ENCODE data around the gene SMYD3. TPM values are rescaled to one million over a fixed set of nuclear protein-coding genes. Genes with fewer than 3 reads are reported as not detected.

Gene SMYD3
- total and polyA plus RNA-seq, 2 of the 4 experiments (the other 2 are of a cell fraction), result 26.5 to 37.6 TPM

- Histone ChIP-seq H3K4me3 (ENCODE audit: insufficient read depth, low read depth, low read length) (no peak overlapping the region), H2AK9ac (replicated peaks; ENCODE audit: low read depth, low read length, poor library complexity) (no peak overlapping the region), H3K4ac (ENCODE audit: low read depth, low read length) (peak overlapping the region; percentile 45; the same call in 1 of the 2 replicates), H3K23ac (ENCODE audit: low read depth, low read length) (no peak overlapping the region), H3K18ac (ENCODE audit: low read depth, low read length) (peak overlapping the region; percentile 90), H4K8ac (ENCODE audit: low read depth in 2 of 2, low read length in 2 of 2) (peak overlapping the region in 1 of 2 experiments; percentile 20; a peak in 1 of 4 replicates), H3K9me3 (ENCODE audit: control insufficient read depth, insufficient read depth, low read length) (no peaks in the 10 kb centered on the region), H3K79me1 (ENCODE audit: low read depth in 1 of 2, low read length in 2 of 2) (no peaks in the 10 kb centered on the region), H3K4me1 (ENCODE audit: control insufficient read depth, insufficient read depth, low read length) (peaks cover 13% of the 10 kb centered on the region), H3K14ac (replicated peaks; ENCODE audit: low read depth, low read length) (no peak overlapping the region), H4K5ac (ENCODE audit: low read depth, low read length) (0 out of 2 replicates have a peak overlapping the region, but pooled peaks have one; percentile 73), H3K36me3 (ENCODE audit: control insufficient read depth, insufficient read depth, low read length) (no peaks in the 10 kb centered on the region), H3K9ac (ENCODE audit: low read depth, low read length) (no peak overlapping the region), H2BK15ac (ENCODE audit: low read depth, low read length) (no peak overlapping the region), H3K9me1 (ENCODE audit: insufficient read depth, low read length) (peaks cover 4% of the 10 kb centered on the region; the same call in 1 of the 2 replicates), H3K27me3 (ENCODE audit: control insufficient read depth, insufficient read depth, low read length) (no peaks in the 10 kb centered on the region), H3K56ac (ENCODE audit: extremely low read depth, insufficient read depth, low read length) (no peak overlapping the region), H2BK120ac (ENCODE audit: low read depth, low read length) (peak overlapping the region; percentile 55; the same call in 1 of the 2 replicates), H3K27ac (ENCODE audit: insufficient read depth, low read length) (no peak overlapping the region), H4K91ac (ENCODE audit: insufficient read depth, low read depth, low read length) (no peak overlapping the region), H2AK5ac (ENCODE audit: low read depth, low read length) (no peak overlapping the region), H2BK20ac (ENCODE audit: low read depth, low read length) (peak overlapping the region; percentile 33), H2BK5ac (ENCODE audit: low read depth, low read length, poor library complexity, severe bottlenecking) (no peak overlapping the region), H3K4me2 (ENCODE audit: low read depth, low read length) (no peak overlapping the region), H4K20me1 (ENCODE audit: insufficient read depth, low read length) (no peaks in the 10 kb centered on the region), H2AFZ (replicated peaks; ENCODE audit: low read length, poor library complexity) (no peak overlapping the region)
- DNase-seq (no peak), ATAC-seq (ENCODE audit: low read depth) (no peak)
- in situ Hi-C loops (cut with MboI; ENCODE audit: low sequenced_read_pairs), result no loop called here
- TF ChIP-seq RAD21 (IDR thresholded peaks at IDR 0.05; ENCODE audit: low read length), result no peak
- no peak for TF ChIP-seq RCOR1 (IDR thresholded peaks at IDR 0.05; ENCODE audit: insufficient replicate concordance, low read length)
- TF ChIP-seq MXI1 (IDR thresholded peaks at IDR 0.05; ENCODE audit: borderline replicate concordance, low read depth, low read length), result no peak
- TF ChIP-seq CHD1 (IDR thresholded peaks at IDR 0.05; ENCODE audit: low read depth, low read length), result no peak
- no peak for TF ChIP-seq FOS (IDR thresholded peaks at IDR 0.05; ENCODE audit: low read depth, low read length)
- no peak for TF ChIP-seq MAZ (IDR thresholded peaks at IDR 0.05; ENCODE audit: borderline replicate concordance, low read depth, low read length)
- TF ChIP-seq, protein P1, sequence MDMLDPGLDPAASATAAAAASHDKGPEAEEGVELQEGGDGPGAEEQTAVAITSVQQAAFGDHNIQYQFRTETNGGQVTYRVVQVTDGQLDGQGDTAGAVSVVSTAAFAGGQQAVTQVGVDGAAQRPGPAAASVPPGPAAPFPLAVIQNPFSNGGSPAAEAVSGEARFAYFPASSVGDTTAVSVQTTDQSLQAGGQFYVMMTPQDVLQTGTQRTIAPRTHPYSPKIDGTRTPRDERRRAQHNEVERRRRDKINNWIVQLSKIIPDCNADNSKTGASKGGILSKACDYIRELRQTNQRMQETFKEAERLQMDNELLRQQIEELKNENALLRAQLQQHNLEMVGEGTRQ (IDR thresholded peaks at IDR 0.05; ENCODE audit: low read depth, low read length), result no peak
- TF ChIP-seq POLR2A (IDR thresholded peaks at IDR 0.05; ENCODE audit: low read depth, low read length), result no peak
- TF ChIP-seq BHLHE40 (IDR thresholded peaks at IDR 0.05; ENCODE audit: low read depth, low read length), result no peak
- TF ChIP-seq, protein P2, sequence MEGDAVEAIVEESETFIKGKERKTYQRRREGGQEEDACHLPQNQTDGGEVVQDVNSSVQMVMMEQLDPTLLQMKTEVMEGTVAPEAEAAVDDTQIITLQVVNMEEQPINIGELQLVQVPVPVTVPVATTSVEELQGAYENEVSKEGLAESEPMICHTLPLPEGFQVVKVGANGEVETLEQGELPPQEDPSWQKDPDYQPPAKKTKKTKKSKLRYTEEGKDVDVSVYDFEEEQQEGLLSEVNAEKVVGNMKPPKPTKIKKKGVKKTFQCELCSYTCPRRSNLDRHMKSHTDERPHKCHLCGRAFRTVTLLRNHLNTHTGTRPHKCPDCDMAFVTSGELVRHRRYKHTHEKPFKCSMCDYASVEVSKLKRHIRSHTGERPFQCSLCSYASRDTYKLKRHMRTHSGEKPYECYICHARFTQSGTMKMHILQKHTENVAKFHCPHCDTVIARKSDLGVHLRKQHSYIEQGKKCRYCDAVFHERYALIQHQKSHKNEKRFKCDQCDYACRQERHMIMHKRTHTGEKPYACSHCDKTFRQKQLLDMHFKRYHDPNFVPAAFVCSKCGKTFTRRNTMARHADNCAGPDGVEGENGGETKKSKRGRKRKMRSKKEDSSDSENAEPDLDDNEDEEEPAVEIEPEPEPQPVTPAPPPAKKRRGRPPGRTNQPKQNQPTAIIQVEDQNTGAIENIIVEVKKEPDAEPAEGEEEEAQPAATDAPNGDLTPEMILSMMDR (conservative IDR thresholded peaks at IDR 0.05; ENCODE audit: low read depth, low read length), result no peak
- no peak for TF ChIP-seq MAFK (IDR thresholded peaks at IDR 0.05; ENCODE audit: low read depth, low read length)
- no peak for TF ChIP-seq NFE2L2 (IDR thresholded peaks at IDR 0.05; ENCODE audit: low read depth, low read length)
- TF ChIP-seq, protein P3, sequence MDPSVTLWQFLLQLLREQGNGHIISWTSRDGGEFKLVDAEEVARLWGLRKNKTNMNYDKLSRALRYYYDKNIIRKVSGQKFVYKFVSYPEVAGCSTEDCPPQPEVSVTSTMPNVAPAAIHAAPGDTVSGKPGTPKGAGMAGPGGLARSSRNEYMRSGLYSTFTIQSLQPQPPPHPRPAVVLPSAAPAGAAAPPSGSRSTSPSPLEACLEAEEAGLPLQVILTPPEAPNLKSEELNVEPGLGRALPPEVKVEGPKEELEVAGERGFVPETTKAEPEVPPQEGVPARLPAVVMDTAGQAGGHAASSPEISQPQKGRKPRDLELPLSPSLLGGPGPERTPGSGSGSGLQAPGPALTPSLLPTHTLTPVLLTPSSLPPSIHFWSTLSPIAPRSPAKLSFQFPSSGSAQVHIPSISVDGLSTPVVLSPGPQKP (IDR thresholded peaks at IDR 0.05; ENCODE audit: borderline replicate concordance, low read depth, low read length), result no peak
- no peak for TF ChIP-seq SMC3 (IDR thresholded peaks at IDR 0.05; ENCODE audit: low read depth, low read length)
- TF ChIP-seq CEBPB (IDR thresholded peaks at IDR 0.05; ENCODE audit: low read depth, low read length), result no peak
- no peak for TF ChIP-seq RFX5 (IDR thresholded peaks at IDR 0.05; ENCODE audit: low read depth, low read length)
- ChIA-PET POLR2A (ENCODE audit: unreplicated experiment) (no interaction called here), CTCF (no interaction called here)
- intact Hi-C loops (cut with micrococcal nuclease), result loop anchor here (10.0 kb wide), 1 partner anchor 179 kb away; no protein-coding TSS in a partner anchor
- dilution Hi-C loops (cut with HindIII; ENCODE audit: low sequenced_read_pairs, unreplicated experiment), result no loop called here
- BruUV-seq (replicated peaks), result no TSS peak
- no CpG with 5 or more reads among the region's 2 CpGs for WGBS, 2 experiments (ENCODE audit: extremely low coverage in 2 of 2, insufficient read length in 1 of 2)
Observed at GRCh38 chr1:245774196-245774595, 732.9 kb downstream of the SMYD3 start.
